IMR-90 (cell line): ENCODE measurements around the gene PPP2R1B. TPM values are rescaled to one million over a fixed set of nuclear protein-coding genes. Genes with fewer than 3 reads are reported as not detected.

Experiments used
- ATAC-seq: fragments of 200-7000 bp; cut with Tn5 transposase; 2 replicates; pipeline ENCODE4 v1.9.1; 2020; ENCODE audit warnings: low read depth, mild to moderate bottlenecking, moderate library complexity
- BruUV-seq: library from RNA; stranded (reverse); fragments of 400-500 nt; replicated peaks from 2 replicates; lab custom pipeline; 2021; lab: Mats Ljungman, UMichigan
- CTCF ChIA-PET: fragments of 300-600 bp; formaldehyde crosslinking; extraction: SDS; loops from one replicate; lab custom pipeline; 2021; ENCODE audit warnings: antibody characterized with exemption; lab: Yijun Ruan, JAX
- POLR2A ChIA-PET: fragments of 300-600 bp; sonication (Branson Sonifier 250); formaldehyde crosslinking; loops from one replicate; lab custom pipeline; 2022; ENCODE audit warnings: antibody characterized with exemption; ENCODE audit not compliant: unreplicated experiment; lab: Charles Lee
- DNase-seq: peaks from one replicate; pipeline ENCODE4 v3.0.0; 2013
- H2AFZ ChIP-seq: replicated peaks from 2 replicates; pipeline ENCODE3; 2013; ENCODE audit warnings: low read length, mild to moderate bottlenecking; ENCODE audit not compliant: poor library complexity
- H2AK5ac ChIP-seq: 2 replicates; pipeline ENCODE4 v1.6.1; 2013; ENCODE audit warnings: low read depth, low read length, inconsistent platforms
- H2AK9ac ChIP-seq: replicated peaks from 2 replicates; pipeline ENCODE3; 2013; ENCODE audit warnings: mild to moderate bottlenecking, low read depth, low read length, moderate library complexity; ENCODE audit not compliant: poor library complexity
- H2BK120ac ChIP-seq: 2 replicates; pipeline ENCODE4 v1.6.1; 2013; ENCODE audit warnings: low read depth, low read length, inconsistent platforms
- H2BK15ac ChIP-seq: 3 replicates; pipeline ENCODE4 v1.6.1; 2013; ENCODE audit warnings: low read depth, low read length, inconsistent platforms
- H2BK20ac ChIP-seq: 2 replicates; pipeline ENCODE4 v1.6.1; 2013; ENCODE audit warnings: low read depth, mild to moderate bottlenecking, inconsistent platforms, low read length, moderate library complexity
- H2BK5ac ChIP-seq: 2 replicates; pipeline ENCODE4 v1.6.1; 2013; ENCODE audit warnings: mild to moderate bottlenecking, low read depth, low read length, inconsistent platforms; ENCODE audit not compliant: poor library complexity, severe bottlenecking
- H3K14ac ChIP-seq: replicated peaks from 2 replicates; pipeline ENCODE4 v1.6.1; 2013; ENCODE audit warnings: low read depth, low read length, inconsistent platforms
- H3K18ac ChIP-seq: 2 replicates; pipeline ENCODE4 v1.6.1; 2013; ENCODE audit warnings: low read depth, low read length, control low read depth
- H3K23ac ChIP-seq: 2 replicates; pipeline ENCODE4 v1.6.1; 2013; ENCODE audit warnings: low read depth, low read length, inconsistent platforms
- H3K27ac ChIP-seq: 2 replicates; pipeline ENCODE4 v1.5.1; 2013; ENCODE audit warnings: mild to moderate bottlenecking, control low read depth, low read length; ENCODE audit not compliant: insufficient read depth
- H3K27me3 ChIP-seq: 2 replicates; pipeline ENCODE4 v1.6.1; 2013; ENCODE audit warnings: low read length; ENCODE audit not compliant: control insufficient read depth, insufficient read depth
- H3K36me3 ChIP-seq: 2 replicates; pipeline ENCODE4 v1.6.1; 2013; ENCODE audit warnings: low read length, mixed read lengths; ENCODE audit not compliant: control insufficient read depth, insufficient read depth
- H3K4ac ChIP-seq: 2 replicates; pipeline ENCODE4 v1.6.1; 2013; ENCODE audit warnings: low read depth, low read length, inconsistent platforms
- H3K4me1 ChIP-seq: 2 replicates; pipeline ENCODE4 v1.6.1; 2013; ENCODE audit warnings: low read length, mixed read lengths; ENCODE audit not compliant: control insufficient read depth, insufficient read depth
- H3K4me2 ChIP-seq: 2 replicates; pipeline ENCODE4 v1.6.1; 2013; ENCODE audit warnings: low read depth, mild to moderate bottlenecking, control low read depth, low read length, moderate library complexity
- H3K4me3 ChIP-seq: 2 replicates; pipeline ENCODE4 v1.5.1; 2013; ENCODE audit warnings: low read depth, mild to moderate bottlenecking, control low read depth, low read length, moderate library complexity; ENCODE audit not compliant: insufficient read depth
- H3K56ac ChIP-seq: 2 replicates; pipeline ENCODE4 v1.6.1; 2013; ENCODE audit warnings: low read length, inconsistent platforms; ENCODE audit not compliant: insufficient read depth; ENCODE audit errors: extremely low read depth
- H3K79me1 ChIP-seq, 2 experiments: 2 replicates each; pipeline ENCODE4 v1.6.1; 2013; ENCODE audit warnings: low read length in 2 of 2, inconsistent platforms in 1 of 2, low read depth in 1 of 2
- H3K9ac ChIP-seq: 2 replicates; pipeline ENCODE4 v1.6.1; 2013; ENCODE audit warnings: low read depth, low read length, control low read depth
- H3K9me1 ChIP-seq: 2 replicates; pipeline ENCODE4 v1.6.1; 2013; ENCODE audit warnings: low read length, inconsistent platforms; ENCODE audit not compliant: insufficient read depth
- H3K9me3 ChIP-seq: 2 replicates; pipeline ENCODE4 v1.6.1; 2013; ENCODE audit warnings: low read length; ENCODE audit not compliant: control insufficient read depth, insufficient read depth
- H4K20me1 ChIP-seq: 2 replicates; pipeline ENCODE4 v1.6.1; 2013; ENCODE audit warnings: low read length, inconsistent platforms; ENCODE audit not compliant: insufficient read depth
- H4K5ac ChIP-seq: 2 replicates; pipeline ENCODE4 v1.6.1; 2013; ENCODE audit warnings: mild to moderate bottlenecking, low read depth, low read length, control low read depth
- H4K8ac ChIP-seq, 2 experiments: 2 replicates each; pipeline ENCODE4 v1.6.1; 2013; ENCODE audit warnings: low read depth in 2 of 2, low read length in 2 of 2, control low read depth in 1 of 2, inconsistent platforms in 1 of 2
- H4K91ac ChIP-seq: 2 replicates; pipeline ENCODE4 v1.6.1; 2013; ENCODE audit warnings: low read depth, low read length, inconsistent platforms; ENCODE audit not compliant: insufficient read depth
- BHLHE40 ChIP-seq: fragments of 150-350 bp; IDR thresholded peaks from 2 replicates; pipeline ENCODE4 v1.6.1; 2016; ENCODE audit warnings: mild to moderate bottlenecking, low read depth, low read length
- CEBPB ChIP-seq: IDR thresholded peaks from 2 replicates; pipeline ENCODE4 v1.6.1; 2012; ENCODE audit warnings: low read depth, low read length, improper control_type of control experiment
- CHD1 ChIP-seq: IDR thresholded peaks from 2 replicates; pipeline ENCODE4 v1.6.1; 2012; ENCODE audit warnings: low read depth, low read length, improper control_type of control experiment
- CTCF ChIP-seq: conservative IDR thresholded peaks from 2 replicates; pipeline ENCODE4 v1.5.1; 2012; ENCODE audit warnings: mild to moderate bottlenecking, low read depth, low read length, improper control_type of control experiment
- ELK1 ChIP-seq: fragments of 150-350 bp; IDR thresholded peaks from 2 replicates; pipeline ENCODE4 v1.6.1; 2016; ENCODE audit warnings: low read depth, mild to moderate bottlenecking, low read length, moderate library complexity, borderline replicate concordance
- FOS ChIP-seq: fragments of 150-350 bp; IDR thresholded peaks from 2 replicates; pipeline ENCODE4 v1.6.1; 2016; ENCODE audit warnings: low read depth, low read length
- MAFK ChIP-seq: IDR thresholded peaks from 2 replicates; pipeline ENCODE4 v1.6.1; 2012; ENCODE audit warnings: low read depth, low read length, improper control_type of control experiment
- MAZ ChIP-seq: IDR thresholded peaks from 2 replicates; pipeline ENCODE4 v1.6.1; 2012; ENCODE audit warnings: low read depth, mild to moderate bottlenecking, low read length, improper control_type of control experiment, moderate library complexity, borderline replicate concordance
- MXI1 ChIP-seq: IDR thresholded peaks from 2 replicates; pipeline ENCODE4 v1.6.1; 2012; ENCODE audit warnings: low read depth, mild to moderate bottlenecking, low read length, moderate library complexity, borderline replicate concordance
- NFE2L2 ChIP-seq: fragments of 150-350 bp; IDR thresholded peaks from 2 replicates; pipeline ENCODE4 v1.6.1; 2016; ENCODE audit warnings: low read depth, mild to moderate bottlenecking, low read length
- POLR2A ChIP-seq: IDR thresholded peaks from 2 replicates; pipeline ENCODE4 v1.6.1; 2012; ENCODE audit warnings: mild to moderate bottlenecking, low read depth, low read length
- RAD21 ChIP-seq: IDR thresholded peaks from 2 replicates; pipeline ENCODE4 v1.6.1; 2012; ENCODE audit warnings: low read length, improper control_type of control experiment
- RCOR1 ChIP-seq: IDR thresholded peaks from 2 replicates; pipeline ENCODE4 v1.6.1; 2012; ENCODE audit warnings: mild to moderate bottlenecking, low read length, improper control_type of control experiment; ENCODE audit not compliant: insufficient replicate concordance
- RFX5 ChIP-seq: IDR thresholded peaks from 2 replicates; pipeline ENCODE4 v1.8.0; 2012; ENCODE audit warnings: low read depth, mild to moderate bottlenecking, low read length, moderate library complexity
- SMC3 ChIP-seq: fragments of 150-350 bp; IDR thresholded peaks from 2 replicates; pipeline ENCODE4 v1.6.1; 2016; ENCODE audit warnings: low read depth, mild to moderate bottlenecking, antibody characterized with exemption, low read length, moderate library complexity
- USF2 ChIP-seq: fragments of 150-350 bp; IDR thresholded peaks from 2 replicates; pipeline ENCODE4 v1.6.1; 2017; ENCODE audit warnings: mild to moderate bottlenecking, antibody characterized with exemption, low read length, low read depth
- WGBS, 2 experiments: methylation state at CpG; one replicate each; pipeline versions ENCODE4 v1.1.5 to v1.1.7; 2013; ENCODE audit warnings: missing lambda C conversion rate in 2 of 2; ENCODE audit not compliant: insufficient read length in 1 of 2; ENCODE audit errors: extremely low coverage in 2 of 2; 5-methylcytosine and 5-hydroxymethylcytosine counted together
- dilution Hi-C: fragments of 300-500 bp; cut with HindIII; formaldehyde crosslinking; loops from one replicate; pipeline ENCODE4 v1.14.3; 2018; ENCODE audit warnings: low sequenced_read_pairs; ENCODE audit not compliant: unreplicated experiment
- in situ Hi-C: fragments of 300-500 bp; cut with MboI; formaldehyde crosslinking; loops from 3 replicates; pipeline ENCODE4 v1.14.3; 2019; ENCODE audit warnings: low sequenced_read_pairs, inconsistent platforms, mixed read lengths
- intact Hi-C: fragments of 100-400 bp; cut with micrococcal nuclease; formaldehyde crosslinking; loops from 2 replicates; pipeline ENCODE4 v1.10.0; 2022
- polyA plus RNA-seq, 3 experiments: library from polyadenylated mRNA; depleted of rRNA; stranded (reverse); fragments of >200 nt; gene quantifications; 2 replicates each; pipeline ENCODE4 v1.2.3, GENCODE V29; 2012; ENCODE audit warnings: low replicate concordance in 1 of 3
- total RNA-seq: library from RNA; depleted of rRNA; stranded (reverse); fragments of >200 nt; gene quantifications from 2 replicates; pipeline ENCODE4 v1.2.3, GENCODE V29; 2012

Gene PPP2R1B
- total and polyA plus RNA-seq, 2 of the 4 experiments (the other 2 are of a cell fraction), result 23.0 to 62.9 TPM

GRCh38 chr11:111797145-111797581 is 31.0 kb upstream of the PPP2R1B start:
- Histone ChIP-seq H2AFZ (no peak overlapping the region), H3K4ac (no peak overlapping the region)
- POLR2A ChIA-PET, result no interaction called here

More at GRCh38 chr11:111797145-111797581, 31.0 kb upstream of the PPP2R1B start:
- Histone ChIP-seq H4K91ac (no peak overlapping the region), H3K4me3 (no peak overlapping the region), H3K4me2 (no peak overlapping the region), H4K5ac (no peak overlapping the region), H3K23ac (no peak overlapping the region), H2AK5ac (no peak overlapping the region), H2BK5ac (no peak overlapping the region), H3K56ac (no peak overlapping the region), H2BK15ac (no peak overlapping the region), H2BK20ac (no peak overlapping the region), H4K20me1 (no peaks in the 10 kb centered on the region), H3K27me3 (no peaks in the 10 kb centered on the region), H3K9me1 (peaks cover 13% of the 10 kb centered on the region), H2AK9ac (no peak overlapping the region), H4K8ac (no peak overlapping the region), H3K18ac (no peak overlapping the region), H3K27ac (no peak overlapping the region), H3K79me1 (peaks cover 3 to 6% of the 10 kb centered on the region in 2 experiments), H3K14ac (no peak overlapping the region), H3K4me1 (peaks cover 7% of the 10 kb centered on the region; the same call in 1 of the 2 replicates), H3K9me3 (peaks cover 5% of the 10 kb centered on the region; the same call in 1 of the 2 replicates), H3K36me3 (peaks cover 6% of the 10 kb centered on the region), H3K9ac (no peak overlapping the region), H2BK120ac (no peak overlapping the region)
- CTCF ChIA-PET, result interaction anchor here (0.9 kb wide), 1 partner anchor 194 kb away, joined by 3 read pairs; no protein-coding TSS in a partner anchor
- dilution Hi-C loops, result no loop called here
- ATAC-seq, result no peak
- in situ Hi-C loops, result no loop called here
- no TSS peak for BruUV-seq
- TF ChIP-seq POLR2A, result no peak
- TF ChIP-seq CHD1, result no peak
- no peak for TF ChIP-seq ELK1
- TF ChIP-seq CTCF, result no peak
- no peak for TF ChIP-seq RCOR1
- no peak for TF ChIP-seq CEBPB
- no peak for TF ChIP-seq RAD21
- no peak for TF ChIP-seq NFE2L2
- TF ChIP-seq MAFK, result no peak
- no peak for TF ChIP-seq MXI1
- TF ChIP-seq BHLHE40, result no peak
- no peak for TF ChIP-seq SMC3
- TF ChIP-seq USF2, result no peak
- no peak for TF ChIP-seq FOS
- no peak for TF ChIP-seq MAZ
- no peak for TF ChIP-seq RFX5
- intact Hi-C loops, result no loop called here
- DNase-seq, result peak; percentile 53
- WGBS, 2 experiments, result no CpG with 5 or more reads among the region's 2 CpGs
